SK-N-SH treated with all-trans-retinoic acid at 6 μM for 48 hours (cell line): ENCODE measurements around the gene ELMOD3.

Experiments used
- POU6F1 ChIP-seq: fragments of 250-450 bp; sonication (Bioruptor Pico); IDR thresholded peaks from 2 replicates; pipeline ENCODE4 v1.8.0; 2021; ENCODE audit warnings: low read depth, mild to moderate bottlenecking, moderate library complexity, borderline replicate concordance
- ZNF565 ChIP-seq: fragments of 450-650 bp; formaldehyde crosslinking; conservative IDR thresholded peaks from 2 replicates; pipeline ENCODE4 v1.5.0; 2020; ENCODE audit warnings: low read depth, mild to moderate bottlenecking, moderate library complexity

- TF ChIP-seq ZNF565 (CRISPR knock-in tag) (no peak), POU6F1 (CRISPR knock-in tag) (no peak)
These were observed 14.4 kb downstream of the ELMOD3 start for GRCh38 chr2:85368921-85369320.
